GM19193 (cell line): ENCODE measurements around the gene TBCEL.

Experiments used
- POLR2A ChIP-seq: IDR thresholded peaks from 4 replicates; pipeline ENCODE4 v1.6.1; 2011; ENCODE audit not compliant: insufficient read depth, insufficient read length; ENCODE audit errors: extremely low read depth

The TBCEL gene

GRCh38 chr11:121004206-121004840 lies 19.6 kb upstream of the TBCEL start:
- no peak for TF ChIP-seq POLR2A

- TF ChIP-seq POLR2A: no peak
Measured at GRCh38 chr11:121006922-121007321, 17.0 kb upstream of the TBCEL start.

GRCh38 chr11:121008551-121008950 lies 15.4 kb upstream of the TBCEL start:
- no peak for TF ChIP-seq POLR2A

GRCh38 chr11:121012091-121012490 lies 11.8 kb upstream of the TBCEL start:
- no peak for TF ChIP-seq POLR2A

- no peak for TF ChIP-seq POLR2A
Measured at GRCh38 chr11:121018746-121019145, 5.2 kb upstream of the TBCEL start.

- no peak for TF ChIP-seq POLR2A
Measured at GRCh38 chr11:121024989-121025388, 1.1 kb downstream of the TBCEL start.

- TF ChIP-seq POLR2A: no peak
Measured at GRCh38 chr11:121029153-121029552, 5.3 kb downstream of the TBCEL start.

GRCh38 chr11:121029813-121030445 lies 6.0 kb downstream of the TBCEL start:
- TF ChIP-seq POLR2A: no peak

GRCh38 chr11:121031167-121031566 lies 7.3 kb downstream of the TBCEL start:
- no peak for TF ChIP-seq POLR2A

- no peak for TF ChIP-seq POLR2A
Measured at GRCh38 chr11:121032546-121032945, 8.6 kb downstream of the TBCEL start.

GRCh38 chr11:121033635-121034034 lies 9.7 kb downstream of the TBCEL start:
- TF ChIP-seq POLR2A: no peak

- no peak for TF ChIP-seq POLR2A
Measured at GRCh38 chr11:121035169-121035755, 11.4 kb downstream of the TBCEL start.

- no peak for TF ChIP-seq POLR2A
Measured at GRCh38 chr11:121035780-121036179, 11.9 kb downstream of the TBCEL start.

- TF ChIP-seq POLR2A: no peak
Measured at GRCh38 chr11:121037016-121037415, 13.1 kb downstream of the TBCEL start.

GRCh38 chr11:121038648-121039409 lies 14.9 kb downstream of the TBCEL start:
- no peak for TF ChIP-seq POLR2A
